ENCODE results near the gene SLC30A3. TPM values are rescaled to one million over a fixed set of nuclear protein-coding genes. Genes with fewer than 3 reads are reported as not detected.

Gene SLC30A3
- total RNA-seq, 1 donor from 2014 or later: 0.08 TPM

DNA sequence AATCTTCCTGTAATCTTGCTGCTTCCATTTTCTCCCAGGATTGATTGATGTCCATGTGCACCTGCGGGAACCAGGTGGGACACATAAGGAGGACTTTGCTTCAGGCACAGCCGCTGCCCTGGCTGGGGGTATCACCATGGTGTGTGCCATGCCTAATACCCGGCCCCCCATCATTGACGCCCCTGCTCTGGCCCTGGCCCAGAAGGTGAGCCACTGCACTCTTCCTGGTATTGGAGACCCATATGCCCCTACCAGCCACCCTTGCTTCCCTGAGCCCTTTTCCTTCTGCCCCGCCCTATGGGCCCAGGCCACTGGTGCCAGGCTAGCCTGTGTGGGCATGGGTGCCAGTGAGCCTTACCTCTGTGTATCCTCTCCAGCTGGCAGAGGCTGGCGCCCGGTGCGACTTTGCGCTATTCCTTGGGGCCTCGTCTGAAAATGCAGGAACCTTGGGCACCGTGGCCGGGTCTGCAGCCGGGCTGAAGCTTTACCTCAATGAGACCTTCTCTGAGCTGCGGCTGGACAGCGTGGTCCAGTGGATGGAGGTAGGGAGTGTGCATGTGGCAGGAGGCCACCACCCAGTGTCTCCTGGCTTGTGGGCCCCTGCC, 25.4 kb downstream of the SLC30A3 start:
- Histone ChIP-seq H3K4me3 (ENCODE audit: low read depth, low read length) (no peak overlapping the region), H3K36me3 (ENCODE audit: control insufficient read depth, insufficient read depth, low read length) (peaks cover 6% of the 10 kb centered on the region), H3K27me3 (ENCODE audit: control insufficient read depth, insufficient read depth, low read length) (no peaks in the 10 kb centered on the region)
- TF ChIP-seq, protein P1, sequence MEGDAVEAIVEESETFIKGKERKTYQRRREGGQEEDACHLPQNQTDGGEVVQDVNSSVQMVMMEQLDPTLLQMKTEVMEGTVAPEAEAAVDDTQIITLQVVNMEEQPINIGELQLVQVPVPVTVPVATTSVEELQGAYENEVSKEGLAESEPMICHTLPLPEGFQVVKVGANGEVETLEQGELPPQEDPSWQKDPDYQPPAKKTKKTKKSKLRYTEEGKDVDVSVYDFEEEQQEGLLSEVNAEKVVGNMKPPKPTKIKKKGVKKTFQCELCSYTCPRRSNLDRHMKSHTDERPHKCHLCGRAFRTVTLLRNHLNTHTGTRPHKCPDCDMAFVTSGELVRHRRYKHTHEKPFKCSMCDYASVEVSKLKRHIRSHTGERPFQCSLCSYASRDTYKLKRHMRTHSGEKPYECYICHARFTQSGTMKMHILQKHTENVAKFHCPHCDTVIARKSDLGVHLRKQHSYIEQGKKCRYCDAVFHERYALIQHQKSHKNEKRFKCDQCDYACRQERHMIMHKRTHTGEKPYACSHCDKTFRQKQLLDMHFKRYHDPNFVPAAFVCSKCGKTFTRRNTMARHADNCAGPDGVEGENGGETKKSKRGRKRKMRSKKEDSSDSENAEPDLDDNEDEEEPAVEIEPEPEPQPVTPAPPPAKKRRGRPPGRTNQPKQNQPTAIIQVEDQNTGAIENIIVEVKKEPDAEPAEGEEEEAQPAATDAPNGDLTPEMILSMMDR (IDR thresholded peaks at IDR 0.05; ENCODE audit: insufficient read depth, low read length, poor library complexity, severe bottlenecking): no peak
- no peak for DNase-seq (ENCODE audit: low read depth)

DNA sequence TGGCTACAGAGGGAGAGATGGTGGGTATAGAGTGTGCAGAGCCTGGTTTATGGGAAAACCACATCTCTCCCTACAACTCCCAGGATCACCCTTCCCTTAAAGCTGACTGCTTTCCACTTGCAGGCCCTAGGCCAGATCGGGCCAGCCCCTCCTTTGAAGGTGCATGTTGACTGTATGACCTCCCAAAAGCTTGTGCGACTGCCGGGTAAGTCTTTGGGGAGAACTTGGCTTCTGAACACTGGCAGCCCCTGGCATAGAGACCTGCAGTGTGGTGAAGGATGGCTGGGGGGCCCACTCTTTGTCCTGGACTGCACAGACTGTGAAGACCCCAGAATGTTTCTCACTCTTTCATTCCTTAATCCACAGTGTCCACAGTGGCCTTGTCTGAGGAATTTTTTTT, 26.2 kb downstream of the SLC30A3 start:
- TF ChIP-seq, protein P1 (IDR thresholded peaks at IDR 0.05; ENCODE audit: insufficient read depth, low read length, poor library complexity, severe bottlenecking): no peak
- DNase-seq (ENCODE audit: low read depth): no peak
- no peaks in the 10 kb centered on the region for H3K27me3 ChIP-seq (ENCODE audit: control insufficient read depth, insufficient read depth, low read length)
- peaks cover 6% of the 10 kb centered on the region for H3K36me3 ChIP-seq (ENCODE audit: control insufficient read depth, insufficient read depth, low read length)
- H3K4me3 ChIP-seq (ENCODE audit: low read depth, low read length): no peak overlapping the region

DNA sequence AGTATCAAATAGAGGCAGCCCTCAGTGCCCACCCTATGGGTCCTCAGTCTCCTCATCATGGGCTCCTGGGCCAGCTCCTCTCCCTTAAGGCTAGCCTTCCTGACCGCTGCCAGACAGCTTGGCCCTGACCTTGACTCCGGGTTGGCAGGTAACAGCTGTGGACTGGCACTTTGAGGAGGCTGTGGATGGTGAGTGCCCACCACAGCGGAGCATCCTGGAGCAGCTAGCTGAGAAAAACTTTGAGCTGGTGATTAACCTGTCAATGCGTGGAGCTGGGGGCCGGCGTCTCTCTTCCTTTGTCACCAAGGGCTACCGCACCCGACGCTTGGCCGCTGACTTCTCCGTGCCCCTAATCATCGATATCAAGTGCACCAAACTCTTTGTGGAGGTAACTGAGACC, 26.7 kb downstream of the SLC30A3 start:
- H3K36me3 ChIP-seq (ENCODE audit: control insufficient read depth, insufficient read depth, low read length): peaks cover 6% of the 10 kb centered on the region
- TF ChIP-seq, protein P1 (IDR thresholded peaks at IDR 0.05; ENCODE audit: insufficient read depth, low read length, poor library complexity, severe bottlenecking): no peak
- no peaks in the 10 kb centered on the region for H3K27me3 ChIP-seq (ENCODE audit: control insufficient read depth, insufficient read depth, low read length)
- no peak for DNase-seq (ENCODE audit: low read depth)
- H3K4me3 ChIP-seq (ENCODE audit: low read depth, low read length): no peak overlapping the region

DNA sequence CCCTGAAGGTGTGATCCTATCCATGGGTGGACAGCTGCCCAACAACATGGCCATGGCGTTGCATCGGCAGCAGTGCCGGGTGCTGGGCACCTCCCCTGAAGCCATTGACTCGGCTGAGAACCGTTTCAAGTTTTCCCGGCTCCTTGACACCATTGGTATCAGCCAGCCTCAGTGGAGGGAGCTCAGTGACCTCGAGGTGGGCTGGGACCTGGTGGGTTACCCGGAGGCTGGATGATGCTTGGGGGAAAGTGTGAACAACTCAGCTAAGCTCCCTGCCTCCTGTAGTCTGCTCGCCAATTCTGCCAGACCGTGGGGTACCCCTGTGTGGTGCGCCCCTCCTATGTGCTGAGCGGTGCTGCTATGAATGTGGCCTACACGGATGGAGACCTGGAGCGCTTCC, 29.5 kb downstream of the SLC30A3 start:
- H3K36me3 ChIP-seq (ENCODE audit: control insufficient read depth, insufficient read depth, low read length): peaks cover 4% of the 10 kb centered on the region
- TF ChIP-seq, protein P1 (IDR thresholded peaks at IDR 0.05; ENCODE audit: insufficient read depth, low read length, poor library complexity, severe bottlenecking): no peak
- H3K4me3 ChIP-seq (ENCODE audit: low read depth, low read length): no peak overlapping the region
- no peaks in the 10 kb centered on the region for H3K27me3 ChIP-seq (ENCODE audit: control insufficient read depth, insufficient read depth, low read length)
- DNase-seq (ENCODE audit: low read depth): no peak

DNA sequence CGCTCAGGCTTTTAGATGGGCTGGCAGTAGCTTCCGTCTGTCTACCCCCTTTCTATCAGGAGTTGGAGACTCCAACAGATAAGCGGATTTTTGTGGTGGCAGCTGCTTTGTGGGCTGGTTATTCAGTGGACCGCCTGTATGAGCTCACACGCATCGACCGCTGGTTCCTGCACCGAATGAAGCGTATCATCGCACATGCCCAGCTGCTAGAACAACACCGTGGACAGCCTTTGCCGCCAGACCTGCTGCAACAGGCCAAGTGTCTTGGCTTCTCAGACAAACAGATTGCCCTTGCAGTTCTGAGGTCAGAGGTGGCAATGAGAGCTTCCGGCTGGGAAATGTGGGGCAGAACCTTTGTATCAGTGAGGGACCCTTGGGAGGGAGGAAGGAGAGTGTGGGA, 30.9 kb downstream of the SLC30A3 start:
- TF ChIP-seq, protein P1 (IDR thresholded peaks at IDR 0.05; ENCODE audit: insufficient read depth, low read length, poor library complexity, severe bottlenecking): no peak
- peaks cover 3% of the 10 kb centered on the region for H3K36me3 ChIP-seq (ENCODE audit: control insufficient read depth, insufficient read depth, low read length)
- no peak overlapping the region for H3K4me3 ChIP-seq (ENCODE audit: low read depth, low read length)
- no peak for DNase-seq (ENCODE audit: low read depth)
- no peaks in the 10 kb centered on the region for H3K27me3 ChIP-seq (ENCODE audit: control insufficient read depth, insufficient read depth, low read length)

DNA sequence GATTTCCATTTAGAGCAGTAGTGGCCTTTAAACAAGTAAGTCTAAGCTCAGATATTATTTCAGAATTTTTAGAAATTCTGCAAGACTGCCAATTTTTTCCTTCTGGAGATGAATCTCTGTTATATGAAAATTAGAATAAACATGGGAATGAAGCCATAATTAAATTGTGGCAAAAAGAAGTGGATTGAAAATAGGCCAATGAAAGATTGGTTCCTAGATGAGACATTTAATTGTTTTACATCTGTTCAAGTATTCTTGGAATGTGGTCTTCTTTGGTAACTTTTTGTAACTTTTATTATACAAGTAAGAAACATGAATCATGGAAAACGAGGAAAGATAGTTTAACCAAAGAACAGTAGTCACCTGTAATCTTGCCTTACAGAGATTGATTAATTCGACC, 35.3 kb downstream of the SLC30A3 start:
- no peak for DNase-seq (ENCODE audit: low read depth)
- TF ChIP-seq, protein P1 (IDR thresholded peaks at IDR 0.05; ENCODE audit: insufficient read depth, low read length, poor library complexity, severe bottlenecking): no peak
- no peak overlapping the region for H3K4me3 ChIP-seq (ENCODE audit: low read depth, low read length)
- no peaks in the 10 kb centered on the region for H3K36me3 ChIP-seq (ENCODE audit: control insufficient read depth, insufficient read depth, low read length)
- no peaks in the 10 kb centered on the region for H3K27me3 ChIP-seq (ENCODE audit: control insufficient read depth, insufficient read depth, low read length)

All from kidney epithelial cell (primary cell).